IMR-90 (cell line): ENCODE results near the gene PRKAR1B. TPM values are rescaled to one million over a fixed set of nuclear protein-coding genes. Genes with fewer than 3 reads are reported as not detected.

ENCODE experiments used
- ATAC-seq: fragments of 200-7000 bp; cut with Tn5 transposase; 2 replicates; pipeline ENCODE4 v1.9.1; 2020; ENCODE audit warnings: low read depth, mild to moderate bottlenecking, moderate library complexity
- BruUV-seq: library from RNA; stranded (reverse); fragments of 400-500 nt; replicated peaks from 2 replicates; lab custom pipeline; 2021; lab: Mats Ljungman, UMichigan
- CTCF ChIA-PET: fragments of 300-600 bp; formaldehyde crosslinking; extraction: SDS; loops from one replicate; lab custom pipeline; 2021; ENCODE audit warnings: antibody characterized with exemption; lab: Yijun Ruan, JAX
- POLR2A ChIA-PET: fragments of 300-600 bp; sonication (Branson Sonifier 250); formaldehyde crosslinking; loops from one replicate; lab custom pipeline; 2022; ENCODE audit warnings: antibody characterized with exemption; ENCODE audit not compliant: unreplicated experiment; lab: Charles Lee
- DNase-seq: peaks from one replicate; pipeline ENCODE4 v3.0.0; 2013
- H2AFZ ChIP-seq: replicated peaks from 2 replicates; pipeline ENCODE3; 2013; ENCODE audit warnings: low read length, mild to moderate bottlenecking; ENCODE audit not compliant: poor library complexity
- H2AK5ac ChIP-seq: 2 replicates; pipeline ENCODE4 v1.6.1; 2013; ENCODE audit warnings: low read depth, low read length, inconsistent platforms
- H2AK9ac ChIP-seq: replicated peaks from 2 replicates; pipeline ENCODE3; 2013; ENCODE audit warnings: mild to moderate bottlenecking, low read depth, low read length, moderate library complexity; ENCODE audit not compliant: poor library complexity
- H2BK120ac ChIP-seq: 2 replicates; pipeline ENCODE4 v1.6.1; 2013; ENCODE audit warnings: low read depth, low read length, inconsistent platforms
- H2BK15ac ChIP-seq: 3 replicates; pipeline ENCODE4 v1.6.1; 2013; ENCODE audit warnings: low read depth, low read length, inconsistent platforms
- H2BK20ac ChIP-seq: 2 replicates; pipeline ENCODE4 v1.6.1; 2013; ENCODE audit warnings: low read depth, mild to moderate bottlenecking, inconsistent platforms, low read length, moderate library complexity
- H2BK5ac ChIP-seq: 2 replicates; pipeline ENCODE4 v1.6.1; 2013; ENCODE audit warnings: mild to moderate bottlenecking, low read depth, low read length, inconsistent platforms; ENCODE audit not compliant: poor library complexity, severe bottlenecking
- H3K14ac ChIP-seq: replicated peaks from 2 replicates; pipeline ENCODE4 v1.6.1; 2013; ENCODE audit warnings: low read depth, low read length, inconsistent platforms
- H3K18ac ChIP-seq: 2 replicates; pipeline ENCODE4 v1.6.1; 2013; ENCODE audit warnings: low read depth, low read length, control low read depth
- H3K23ac ChIP-seq: 2 replicates; pipeline ENCODE4 v1.6.1; 2013; ENCODE audit warnings: low read depth, low read length, inconsistent platforms
- H3K27ac ChIP-seq: 2 replicates; pipeline ENCODE4 v1.5.1; 2013; ENCODE audit warnings: mild to moderate bottlenecking, control low read depth, low read length; ENCODE audit not compliant: insufficient read depth
- H3K27me3 ChIP-seq: 2 replicates; pipeline ENCODE4 v1.6.1; 2013; ENCODE audit warnings: low read length; ENCODE audit not compliant: control insufficient read depth, insufficient read depth
- H3K36me3 ChIP-seq: 2 replicates; pipeline ENCODE4 v1.6.1; 2013; ENCODE audit warnings: low read length, mixed read lengths; ENCODE audit not compliant: control insufficient read depth, insufficient read depth
- H3K4ac ChIP-seq: 2 replicates; pipeline ENCODE4 v1.6.1; 2013; ENCODE audit warnings: low read depth, low read length, inconsistent platforms
- H3K4me1 ChIP-seq: 2 replicates; pipeline ENCODE4 v1.6.1; 2013; ENCODE audit warnings: low read length, mixed read lengths; ENCODE audit not compliant: control insufficient read depth, insufficient read depth
- H3K4me2 ChIP-seq: 2 replicates; pipeline ENCODE4 v1.6.1; 2013; ENCODE audit warnings: low read depth, mild to moderate bottlenecking, control low read depth, low read length, moderate library complexity
- H3K4me3 ChIP-seq: 2 replicates; pipeline ENCODE4 v1.5.1; 2013; ENCODE audit warnings: low read depth, mild to moderate bottlenecking, control low read depth, low read length, moderate library complexity; ENCODE audit not compliant: insufficient read depth
- H3K56ac ChIP-seq: 2 replicates; pipeline ENCODE4 v1.6.1; 2013; ENCODE audit warnings: low read length, inconsistent platforms; ENCODE audit not compliant: insufficient read depth; ENCODE audit errors: extremely low read depth
- H3K79me1 ChIP-seq, 2 experiments: 2 replicates each; pipeline ENCODE4 v1.6.1; 2013; ENCODE audit warnings: low read length in 2 of 2, inconsistent platforms in 1 of 2, low read depth in 1 of 2
- H3K9ac ChIP-seq: 2 replicates; pipeline ENCODE4 v1.6.1; 2013; ENCODE audit warnings: low read depth, low read length, control low read depth
- H3K9me1 ChIP-seq: 2 replicates; pipeline ENCODE4 v1.6.1; 2013; ENCODE audit warnings: low read length, inconsistent platforms; ENCODE audit not compliant: insufficient read depth
- H3K9me3 ChIP-seq: 2 replicates; pipeline ENCODE4 v1.6.1; 2013; ENCODE audit warnings: low read length; ENCODE audit not compliant: control insufficient read depth, insufficient read depth
- H4K20me1 ChIP-seq: 2 replicates; pipeline ENCODE4 v1.6.1; 2013; ENCODE audit warnings: low read length, inconsistent platforms; ENCODE audit not compliant: insufficient read depth
- H4K5ac ChIP-seq: 2 replicates; pipeline ENCODE4 v1.6.1; 2013; ENCODE audit warnings: mild to moderate bottlenecking, low read depth, low read length, control low read depth
- H4K8ac ChIP-seq, 2 experiments: 2 replicates each; pipeline ENCODE4 v1.6.1; 2013; ENCODE audit warnings: low read depth in 2 of 2, low read length in 2 of 2, control low read depth in 1 of 2, inconsistent platforms in 1 of 2
- H4K91ac ChIP-seq: 2 replicates; pipeline ENCODE4 v1.6.1; 2013; ENCODE audit warnings: low read depth, low read length, inconsistent platforms; ENCODE audit not compliant: insufficient read depth
- BHLHE40 ChIP-seq: fragments of 150-350 bp; IDR thresholded peaks from 2 replicates; pipeline ENCODE4 v1.6.1; 2016; ENCODE audit warnings: mild to moderate bottlenecking, low read depth, low read length
- CEBPB ChIP-seq: IDR thresholded peaks from 2 replicates; pipeline ENCODE4 v1.6.1; 2012; ENCODE audit warnings: low read depth, low read length, improper control_type of control experiment
- FOS ChIP-seq: fragments of 150-350 bp; IDR thresholded peaks from 2 replicates; pipeline ENCODE4 v1.6.1; 2016; ENCODE audit warnings: low read depth, low read length
- MAFK ChIP-seq: IDR thresholded peaks from 2 replicates; pipeline ENCODE4 v1.6.1; 2012; ENCODE audit warnings: low read depth, low read length, improper control_type of control experiment
- MAZ ChIP-seq: IDR thresholded peaks from 2 replicates; pipeline ENCODE4 v1.6.1; 2012; ENCODE audit warnings: low read depth, mild to moderate bottlenecking, low read length, improper control_type of control experiment, moderate library complexity, borderline replicate concordance
- MXI1 ChIP-seq: IDR thresholded peaks from 2 replicates; pipeline ENCODE4 v1.6.1; 2012; ENCODE audit warnings: low read depth, mild to moderate bottlenecking, low read length, moderate library complexity, borderline replicate concordance
- RAD21 ChIP-seq: IDR thresholded peaks from 2 replicates; pipeline ENCODE4 v1.6.1; 2012; ENCODE audit warnings: low read length, improper control_type of control experiment
- RCOR1 ChIP-seq: IDR thresholded peaks from 2 replicates; pipeline ENCODE4 v1.6.1; 2012; ENCODE audit warnings: mild to moderate bottlenecking, low read length, improper control_type of control experiment; ENCODE audit not compliant: insufficient replicate concordance
- RFX5 ChIP-seq: IDR thresholded peaks from 2 replicates; pipeline ENCODE4 v1.8.0; 2012; ENCODE audit warnings: low read depth, mild to moderate bottlenecking, low read length, moderate library complexity
- dilution Hi-C: fragments of 300-500 bp; cut with HindIII; formaldehyde crosslinking; loops from one replicate; pipeline ENCODE4 v1.14.3; 2018; ENCODE audit warnings: low sequenced_read_pairs; ENCODE audit not compliant: unreplicated experiment
- in situ Hi-C: fragments of 300-500 bp; cut with MboI; formaldehyde crosslinking; loops from 3 replicates; pipeline ENCODE4 v1.14.3; 2019; ENCODE audit warnings: low sequenced_read_pairs, inconsistent platforms, mixed read lengths
- intact Hi-C: fragments of 100-400 bp; cut with micrococcal nuclease; formaldehyde crosslinking; loops from 2 replicates; pipeline ENCODE4 v1.10.0; 2022
- polyA plus RNA-seq, 3 experiments: library from polyadenylated mRNA; depleted of rRNA; stranded (reverse); fragments of >200 nt; gene quantifications; 2 replicates each; pipeline ENCODE4 v1.2.3, GENCODE V29; 2012; ENCODE audit warnings: low replicate concordance in 1 of 3
- total RNA-seq: library from RNA; depleted of rRNA; stranded (reverse); fragments of >200 nt; gene quantifications from 2 replicates; pipeline ENCODE4 v1.2.3, GENCODE V29; 2012
- TF ChIP-seq, protein P1 (sequence below): conservative IDR thresholded peaks from 2 replicates; pipeline ENCODE4 v1.5.1; 2012; ENCODE audit warnings: mild to moderate bottlenecking, low read depth, low read length, improper control_type of control experiment
- TF ChIP-seq, protein P2 (sequence below): fragments of 150-350 bp; IDR thresholded peaks from 2 replicates; pipeline ENCODE4 v1.6.1; 2017; ENCODE audit warnings: mild to moderate bottlenecking, antibody characterized with exemption, low read length, low read depth
- TF ChIP-seq, protein P3 (sequence below): fragments of 150-350 bp; IDR thresholded peaks from 2 replicates; pipeline ENCODE4 v1.6.1; 2016; ENCODE audit warnings: low read depth, mild to moderate bottlenecking, low read length, moderate library complexity, borderline replicate concordance

Gene PRKAR1B
- total and polyA plus RNA-seq, 2 of the 4 experiments (the other 2 are of a cell fraction) = 15.2 to 20.2 TPM

- Histone ChIP-seq H4K20me1 (no peaks in the 10 kb centered on the region), H3K36me3 (no peaks in the 10 kb centered on the region), H3K14ac (no peak overlapping the region), H3K9me1 (no peaks in the 10 kb centered on the region), H2BK20ac (no peak overlapping the region), H4K5ac (no peak overlapping the region), H3K4me2 (no peak overlapping the region), H2AK5ac (no peak overlapping the region), H2AFZ (no peak overlapping the region), H3K79me1 (no peaks in the 10 kb centered on the region), H4K91ac (no peak overlapping the region), H2BK5ac (no peak overlapping the region), H3K4ac (no peak overlapping the region), H2BK120ac (no peak overlapping the region), H3K27me3 (no peaks in the 10 kb centered on the region), H3K9ac (no peak overlapping the region), H3K23ac (no peak overlapping the region), H4K8ac (no peak overlapping the region), H3K27ac (no peak overlapping the region), H3K9me3 (peaks cover 10% of the 10 kb centered on the region), H3K4me1 (no peaks in the 10 kb centered on the region), H2AK9ac (no peak overlapping the region), H3K18ac (no peak overlapping the region), H3K56ac (no peak overlapping the region), H3K4me3 (no peak overlapping the region), H2BK15ac (no peak overlapping the region; the same call in 2 of the 3 replicates)
- BruUV-seq = no TSS peak
- intact Hi-C loops (no loop called here), dilution Hi-C loops (no loop called here), in situ Hi-C loops (no loop called here)
- TF ChIP-seq RCOR1 (no peak), RFX5 (no peak), MAFK (no peak), CEBPB (no peak), MXI1 (no peak), FOS (no peak), RAD21 (no peak), MAZ (no peak), BHLHE40 (no peak)
- TF ChIP-seq, protein P1, sequence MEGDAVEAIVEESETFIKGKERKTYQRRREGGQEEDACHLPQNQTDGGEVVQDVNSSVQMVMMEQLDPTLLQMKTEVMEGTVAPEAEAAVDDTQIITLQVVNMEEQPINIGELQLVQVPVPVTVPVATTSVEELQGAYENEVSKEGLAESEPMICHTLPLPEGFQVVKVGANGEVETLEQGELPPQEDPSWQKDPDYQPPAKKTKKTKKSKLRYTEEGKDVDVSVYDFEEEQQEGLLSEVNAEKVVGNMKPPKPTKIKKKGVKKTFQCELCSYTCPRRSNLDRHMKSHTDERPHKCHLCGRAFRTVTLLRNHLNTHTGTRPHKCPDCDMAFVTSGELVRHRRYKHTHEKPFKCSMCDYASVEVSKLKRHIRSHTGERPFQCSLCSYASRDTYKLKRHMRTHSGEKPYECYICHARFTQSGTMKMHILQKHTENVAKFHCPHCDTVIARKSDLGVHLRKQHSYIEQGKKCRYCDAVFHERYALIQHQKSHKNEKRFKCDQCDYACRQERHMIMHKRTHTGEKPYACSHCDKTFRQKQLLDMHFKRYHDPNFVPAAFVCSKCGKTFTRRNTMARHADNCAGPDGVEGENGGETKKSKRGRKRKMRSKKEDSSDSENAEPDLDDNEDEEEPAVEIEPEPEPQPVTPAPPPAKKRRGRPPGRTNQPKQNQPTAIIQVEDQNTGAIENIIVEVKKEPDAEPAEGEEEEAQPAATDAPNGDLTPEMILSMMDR = no peak
- TF ChIP-seq, protein P2, sequence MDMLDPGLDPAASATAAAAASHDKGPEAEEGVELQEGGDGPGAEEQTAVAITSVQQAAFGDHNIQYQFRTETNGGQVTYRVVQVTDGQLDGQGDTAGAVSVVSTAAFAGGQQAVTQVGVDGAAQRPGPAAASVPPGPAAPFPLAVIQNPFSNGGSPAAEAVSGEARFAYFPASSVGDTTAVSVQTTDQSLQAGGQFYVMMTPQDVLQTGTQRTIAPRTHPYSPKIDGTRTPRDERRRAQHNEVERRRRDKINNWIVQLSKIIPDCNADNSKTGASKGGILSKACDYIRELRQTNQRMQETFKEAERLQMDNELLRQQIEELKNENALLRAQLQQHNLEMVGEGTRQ = no peak
- TF ChIP-seq, protein P3, sequence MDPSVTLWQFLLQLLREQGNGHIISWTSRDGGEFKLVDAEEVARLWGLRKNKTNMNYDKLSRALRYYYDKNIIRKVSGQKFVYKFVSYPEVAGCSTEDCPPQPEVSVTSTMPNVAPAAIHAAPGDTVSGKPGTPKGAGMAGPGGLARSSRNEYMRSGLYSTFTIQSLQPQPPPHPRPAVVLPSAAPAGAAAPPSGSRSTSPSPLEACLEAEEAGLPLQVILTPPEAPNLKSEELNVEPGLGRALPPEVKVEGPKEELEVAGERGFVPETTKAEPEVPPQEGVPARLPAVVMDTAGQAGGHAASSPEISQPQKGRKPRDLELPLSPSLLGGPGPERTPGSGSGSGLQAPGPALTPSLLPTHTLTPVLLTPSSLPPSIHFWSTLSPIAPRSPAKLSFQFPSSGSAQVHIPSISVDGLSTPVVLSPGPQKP = no peak
- POLR2A ChIA-PET = no interaction called here
- DNase-seq (no peak), ATAC-seq (no peak)
- CTCF ChIA-PET = no interaction called here
Observed at GRCh38 chr7:620885-621284, 106.2 kb downstream of the PRKAR1B start.
